A673 (cell line): ENCODE data around the gene MPRIP. TPM values are rescaled to one million over a fixed set of nuclear protein-coding genes. Genes with fewer than 3 reads are reported as not detected.
A peak's percentile ranks its signal among the peaks of the same experiment; 100 is the strongest.

Experiments used
- BruUV-seq: library from RNA; stranded (reverse); fragments of 400-500 nt; replicated peaks from 2 replicates; lab custom pipeline; 2021; lab: Mats Ljungman, UMichigan
- CTCF ChIA-PET: fragments of 300-600 bp; sonication (Branson Sonifier 250); formaldehyde crosslinking; loops from one replicate; lab custom pipeline; 2022; ENCODE audit warnings: antibody characterized with exemption; lab: Charles Lee
- POLR2A ChIA-PET: fragments of 300-600 bp; sonication (Branson Sonifier 250); formaldehyde crosslinking; loops from one replicate; lab custom pipeline; 2022; ENCODE audit warnings: antibody characterized with exemption; ENCODE audit not compliant: low non-redundant PET; lab: Charles Lee
- DNase-seq: peaks from one replicate; pipeline ENCODE4 v3.0.0-alpha.2; 2015; ENCODE audit warnings: low spot score
- H3K27ac ChIP-seq: fragments of 200-600 bp; sonication (generic); 2 replicates; pipeline ENCODE4 v1.5.1; 2016; ENCODE audit warnings: mixed run types, low read depth, mild to moderate bottlenecking, mixed read lengths, antibody characterized with exemption, low read length; ENCODE audit not compliant: poor library complexity, severe bottlenecking
- H3K27me3 ChIP-seq: fragments of 200-600 bp; sonication (generic); replicated peaks from 2 replicates; pipeline ENCODE4 v1.6.1; 2017; ENCODE audit warnings: mixed run types, low read depth, mild to moderate bottlenecking, mixed read lengths, antibody characterized with exemption, low read length; ENCODE audit not compliant: insufficient read depth, poor library complexity
- H3K36me3 ChIP-seq: fragments of 200-600 bp; sonication (generic); 2 replicates; pipeline ENCODE4 v1.6.1; 2016; ENCODE audit warnings: mixed run types, mild to moderate bottlenecking, mixed read lengths, antibody characterized with exemption, low read length; ENCODE audit not compliant: insufficient read depth, poor library complexity, severe bottlenecking
- H3K4me1 ChIP-seq: fragments of 200-600 bp; sonication (generic); 2 replicates; pipeline ENCODE4 v1.6.1; 2017; ENCODE audit warnings: mixed run types, mild to moderate bottlenecking, mixed read lengths, antibody characterized with exemption, low read length; ENCODE audit not compliant: insufficient read depth, poor library complexity, severe bottlenecking
- H3K4me3 ChIP-seq: fragments of 200-600 bp; sonication (generic); 2 replicates; pipeline ENCODE4 v1.5.1; 2016; ENCODE audit warnings: low read depth, mixed run types, mild to moderate bottlenecking, mixed read lengths, low read length; ENCODE audit not compliant: poor library complexity, severe bottlenecking
- H3K9me3 ChIP-seq: fragments of 200-600 bp; sonication (generic); 2 replicates; pipeline ENCODE4 v1.6.1; 2016; ENCODE audit warnings: mixed run types, low read depth, mild to moderate bottlenecking, mixed read lengths, antibody characterized with exemption, low read length; ENCODE audit not compliant: poor library complexity, severe bottlenecking
- EZH2 ChIP-seq: fragments of 200-600 bp; sonication (generic); IDR thresholded peaks from 2 replicates; pipeline ENCODE4 v1.6.1; 2017; ENCODE audit warnings: borderline replicate concordance, low read depth, mild to moderate bottlenecking, mixed read lengths, antibody characterized with exemption, low read length; ENCODE audit not compliant: poor library complexity, severe bottlenecking
- intact Hi-C: fragments of 100-400 bp; cut with micrococcal nuclease; formaldehyde crosslinking; loops from one replicate; pipeline ENCODE4 v1.10.0; 2022; ENCODE audit not compliant: unreplicated experiment
- total RNA-seq: library from RNA; stranded (reverse); gene quantifications from 2 replicates; pipeline ENCODE4 v1.2.3, GENCODE V29; 2021
- TF ChIP-seq, protein P1 (sequence below): fragments of 300-800, 200-600 bp; sonication (generic); conservative IDR thresholded peaks from 2 replicates; pipeline ENCODE4 v1.5.1; 2017; ENCODE audit warnings: low read depth, mild to moderate bottlenecking, antibody characterized with exemption, low read length, moderate library complexity, mixed read lengths

The MPRIP gene
- total RNA-seq, 1 experiment from 2014 or later, result 290 TPM

DNA sequence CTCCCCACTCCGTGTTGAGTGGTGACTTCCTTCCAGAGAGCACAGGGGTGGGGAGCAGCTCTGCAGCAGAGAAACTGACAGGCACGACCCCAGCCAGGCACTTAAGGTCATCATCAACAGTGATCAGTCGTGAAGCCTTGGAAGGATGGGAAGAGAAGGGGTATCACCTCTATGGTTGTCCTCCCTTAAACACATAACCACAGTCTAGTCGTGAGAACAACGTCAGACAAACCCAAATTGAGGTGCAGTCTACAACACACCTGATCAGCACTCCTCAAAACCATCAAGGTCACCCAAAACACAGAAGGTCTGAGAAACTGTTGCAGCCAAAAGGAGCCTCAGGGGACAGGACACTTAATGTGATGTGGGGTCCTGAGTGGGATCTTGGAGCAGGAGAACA is 68.3 kb downstream of the MPRIP start:
- BruUV-seq, result no TSS peak
- Histone ChIP-seq H3K4me1 (peaks cover 17% of the 10 kb centered on the region), H3K27ac (no peak overlapping the region), H3K9me3 (no peaks in the 10 kb centered on the region), H3K27me3 (no peaks in the 10 kb centered on the region), H3K36me3 (no peaks in the 10 kb centered on the region), H3K4me3 (no peak overlapping the region)
- no peak for DNase-seq
- ChIA-PET POLR2A (no interaction called here), CTCF (no interaction called here)
- TF ChIP-seq EZH2, result no peak
- TF ChIP-seq, protein P1, sequence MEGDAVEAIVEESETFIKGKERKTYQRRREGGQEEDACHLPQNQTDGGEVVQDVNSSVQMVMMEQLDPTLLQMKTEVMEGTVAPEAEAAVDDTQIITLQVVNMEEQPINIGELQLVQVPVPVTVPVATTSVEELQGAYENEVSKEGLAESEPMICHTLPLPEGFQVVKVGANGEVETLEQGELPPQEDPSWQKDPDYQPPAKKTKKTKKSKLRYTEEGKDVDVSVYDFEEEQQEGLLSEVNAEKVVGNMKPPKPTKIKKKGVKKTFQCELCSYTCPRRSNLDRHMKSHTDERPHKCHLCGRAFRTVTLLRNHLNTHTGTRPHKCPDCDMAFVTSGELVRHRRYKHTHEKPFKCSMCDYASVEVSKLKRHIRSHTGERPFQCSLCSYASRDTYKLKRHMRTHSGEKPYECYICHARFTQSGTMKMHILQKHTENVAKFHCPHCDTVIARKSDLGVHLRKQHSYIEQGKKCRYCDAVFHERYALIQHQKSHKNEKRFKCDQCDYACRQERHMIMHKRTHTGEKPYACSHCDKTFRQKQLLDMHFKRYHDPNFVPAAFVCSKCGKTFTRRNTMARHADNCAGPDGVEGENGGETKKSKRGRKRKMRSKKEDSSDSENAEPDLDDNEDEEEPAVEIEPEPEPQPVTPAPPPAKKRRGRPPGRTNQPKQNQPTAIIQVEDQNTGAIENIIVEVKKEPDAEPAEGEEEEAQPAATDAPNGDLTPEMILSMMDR, result no peak
- intact Hi-C loops, result no loop called here

DNA sequence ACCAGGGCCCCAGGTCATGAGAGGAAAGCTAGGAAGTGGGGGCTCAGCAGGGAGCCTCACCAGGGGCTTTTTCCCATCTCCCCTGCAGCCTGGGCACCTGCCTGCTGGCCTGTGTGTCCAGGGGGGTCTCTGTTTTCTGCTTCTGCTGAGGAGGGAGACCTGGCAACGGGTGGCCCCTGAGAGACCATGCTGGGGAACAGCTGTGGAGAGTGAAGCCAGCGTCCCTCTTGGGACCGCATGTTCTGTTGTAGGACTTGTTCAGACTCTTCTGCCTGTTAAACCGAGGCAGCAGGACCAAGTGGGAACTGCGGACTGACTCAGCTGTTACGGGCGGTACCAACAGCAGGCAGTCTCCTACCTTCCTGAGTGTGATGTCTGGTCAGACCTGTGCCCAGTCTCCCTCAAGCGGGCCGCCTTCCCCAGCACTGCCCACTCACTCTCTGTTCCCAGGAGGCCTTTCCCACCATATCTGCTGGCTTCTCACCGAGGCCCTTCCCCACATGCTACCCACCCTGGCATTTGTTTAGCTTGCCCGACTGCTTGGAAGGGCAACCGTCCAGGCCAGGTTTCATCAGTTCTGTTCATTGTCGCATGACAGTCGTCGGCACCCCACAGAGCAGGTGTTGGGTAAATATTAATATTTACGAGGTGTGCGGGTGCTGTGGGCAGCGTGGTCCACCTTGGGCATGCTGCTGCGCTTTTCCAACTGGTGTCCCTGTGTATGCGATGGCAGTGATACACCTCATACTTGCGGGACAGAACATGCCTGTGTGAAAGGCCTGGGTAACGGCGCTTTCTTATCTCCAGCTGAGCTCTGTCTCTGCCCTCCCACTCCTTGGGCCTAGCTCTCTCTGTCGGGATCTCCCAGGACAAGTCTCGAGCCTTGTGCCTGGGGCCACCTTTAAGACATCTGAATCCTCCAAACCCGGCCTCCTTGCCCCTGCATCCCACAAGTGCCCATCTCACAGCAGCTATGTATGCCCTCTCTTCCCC is 69.4 kb downstream of the MPRIP start:
- intact Hi-C loops, result no loop called here
- no peak overlapping the region for H3K4me3 ChIP-seq
- DNase-seq, result no peak
- no peak for TF ChIP-seq EZH2
- TF ChIP-seq, protein P1, result no peak
- BruUV-seq, result no TSS peak
- H3K4me1 ChIP-seq, result peaks cover 17% of the 10 kb centered on the region
- no peaks in the 10 kb centered on the region for H3K36me3 ChIP-seq
- H3K27me3 ChIP-seq, result no peaks in the 10 kb centered on the region
- H3K9me3 ChIP-seq, result no peaks in the 10 kb centered on the region
- peak overlapping the region; percentile 29 for H3K27ac ChIP-seq
- POLR2A ChIA-PET, result no interaction called here
- CTCF ChIA-PET, result no interaction called here

DNA sequence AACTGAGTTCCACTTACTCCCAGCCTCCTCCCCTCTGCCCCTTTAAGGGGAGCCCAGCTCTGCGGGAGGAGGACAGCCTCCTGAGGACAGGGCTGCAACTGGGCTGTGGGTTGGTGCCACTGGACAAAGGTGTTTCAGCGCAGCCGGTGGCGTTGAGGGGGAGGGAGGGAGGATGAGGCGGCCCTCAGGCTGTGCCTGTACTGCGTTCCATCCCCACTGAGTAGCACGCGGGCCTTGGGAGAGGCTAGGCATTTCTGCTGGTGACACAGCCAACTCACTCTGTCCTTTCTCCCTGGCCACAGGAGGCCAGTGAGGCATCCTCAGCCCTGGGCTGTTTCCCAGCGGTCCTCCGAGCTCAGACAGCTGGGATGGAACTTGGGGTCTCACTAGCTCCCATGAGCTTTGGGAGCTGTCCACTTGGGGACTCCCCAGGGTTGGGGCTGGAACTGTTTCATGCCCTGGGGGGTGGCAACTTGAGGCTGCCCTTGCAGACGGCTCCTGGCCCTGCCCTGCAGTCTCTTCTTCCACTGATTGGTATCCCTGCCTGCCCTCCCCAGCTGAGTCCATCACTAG is 70.5 kb downstream of the MPRIP start:
- Histone ChIP-seq H3K4me3 (no peak overlapping the region), H3K27ac (no peak overlapping the region), H3K4me1 (peaks cover 17% of the 10 kb centered on the region), H3K27me3 (no peaks in the 10 kb centered on the region), H3K9me3 (no peaks in the 10 kb centered on the region), H3K36me3 (no peaks in the 10 kb centered on the region)
- BruUV-seq, result no TSS peak
- no peak for DNase-seq
- ChIA-PET POLR2A (no interaction called here), CTCF (no interaction called here)
- intact Hi-C loops, result no loop called here
- TF ChIP-seq, protein P1, result no peak
- TF ChIP-seq EZH2, result no peak
